GOT3 (cell line): ENCODE results near the gene ANAPC13.

ENCODE experiments used
- DNase-seq: peaks from one replicate; lab custom pipeline; 2025; ENCODE audit warnings: mixed read lengths; lab: John Stamatoyannopoulos, UW

Gene ANAPC13, protein sequence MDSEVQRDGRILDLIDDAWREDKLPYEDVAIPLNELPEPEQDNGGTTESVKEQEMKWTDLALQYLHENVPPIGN

DNA sequence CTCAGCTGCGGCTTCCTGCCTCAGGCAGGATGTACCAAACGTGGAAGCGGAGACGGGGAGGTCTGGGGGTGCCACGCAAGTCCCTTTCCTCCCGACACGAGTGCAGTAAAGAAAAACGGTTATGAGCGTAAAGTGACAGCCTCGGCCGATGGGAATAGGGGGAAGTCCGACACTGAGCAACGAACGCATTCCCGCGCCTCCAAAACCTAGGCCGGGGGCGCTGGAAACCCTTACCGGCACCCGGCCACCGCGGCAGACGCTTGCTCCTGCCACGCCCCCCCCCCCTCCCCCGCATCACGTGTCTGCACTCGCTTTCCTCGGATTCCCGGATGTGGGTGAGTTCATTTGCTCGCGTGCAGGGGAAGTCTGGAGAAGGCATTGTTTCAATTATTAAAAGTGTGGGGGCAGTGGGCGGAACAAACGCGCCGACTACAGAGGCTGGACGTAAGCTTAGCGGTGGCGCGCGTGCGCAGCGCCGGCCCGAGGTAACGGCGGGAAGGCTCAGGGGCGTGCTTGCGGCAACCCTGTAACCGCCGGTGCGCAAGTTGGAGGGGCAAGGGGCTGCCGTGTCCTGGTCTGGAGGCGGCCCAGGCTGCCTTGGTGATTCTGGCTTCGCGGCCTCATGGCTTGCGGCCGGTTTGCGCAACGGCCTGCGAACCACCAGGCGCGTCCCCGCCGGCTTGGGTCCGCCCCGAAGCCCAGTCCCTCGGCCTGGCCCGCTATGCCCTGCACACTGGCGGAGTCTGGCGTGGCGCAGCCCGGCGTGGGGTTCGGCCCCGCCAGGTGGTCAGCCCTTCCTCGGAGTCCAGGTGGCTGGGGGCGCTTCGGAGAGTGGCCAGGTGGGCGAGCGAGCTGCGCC, at the start of gene ANAPC13, which contains the start of gene CEP63:
Gene ANAPC13, minus strand, starts transcription at position 268 of the 859 bp plus-strand sequence. CDS start 3,081 bp downstream, outside the sequence.
Gene CEP63, plus strand, starts transcription at position 340 of the 859 bp plus-strand sequence. CDS start 9,264 bp downstream, outside the sequence.
- DNase-seq = peak; percentile 96

DNA sequence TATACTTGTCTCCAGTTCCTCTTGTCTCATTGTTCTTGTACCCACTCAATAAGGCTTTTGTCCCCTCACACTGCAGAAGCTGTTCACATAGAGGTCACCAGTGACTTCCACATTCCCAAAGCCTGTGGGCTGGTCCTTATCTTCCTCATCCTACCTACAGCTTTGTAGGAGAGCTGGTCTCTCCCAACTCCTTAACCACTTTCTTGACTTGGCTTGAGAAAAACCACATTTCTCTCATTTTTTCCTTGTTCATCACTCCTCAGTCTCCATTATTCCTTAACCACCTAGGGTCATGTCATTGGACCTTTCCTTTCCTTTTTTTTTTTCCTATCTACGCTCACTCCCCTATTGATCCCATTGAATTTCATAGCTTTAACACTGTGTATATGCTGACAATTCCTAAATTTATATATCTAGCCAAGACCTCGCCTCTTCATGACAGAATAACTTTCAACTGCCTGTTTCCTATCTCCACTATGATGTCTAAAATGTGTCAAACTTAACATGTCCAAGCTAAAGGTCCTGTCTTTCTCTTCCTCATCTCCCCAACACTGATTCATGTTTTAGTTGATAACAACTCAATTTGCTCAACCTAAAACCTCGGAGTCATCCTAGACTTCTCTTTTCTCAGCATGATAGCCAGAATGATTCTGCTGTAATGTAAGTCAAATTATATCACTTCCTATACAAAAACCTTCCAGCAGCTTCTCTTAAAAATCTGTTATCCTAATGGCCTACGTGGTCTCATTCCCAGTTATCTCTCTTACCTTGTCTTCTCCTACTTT, 49.6 kb upstream of the ANAPC13 start:
- DNase-seq = no peak

- DNase-seq = no peak
These were observed 47.7 kb upstream of the ANAPC13 start for GRCh38 chr3:134533493-134533892.

- no peak for DNase-seq
These were observed 41.9 kb upstream of the ANAPC13 start for GRCh38 chr3:134527538-134528186.

- no peak for DNase-seq
These were observed 41.3 kb upstream of the ANAPC13 start for GRCh38 chr3:134527037-134527436.

DNA sequence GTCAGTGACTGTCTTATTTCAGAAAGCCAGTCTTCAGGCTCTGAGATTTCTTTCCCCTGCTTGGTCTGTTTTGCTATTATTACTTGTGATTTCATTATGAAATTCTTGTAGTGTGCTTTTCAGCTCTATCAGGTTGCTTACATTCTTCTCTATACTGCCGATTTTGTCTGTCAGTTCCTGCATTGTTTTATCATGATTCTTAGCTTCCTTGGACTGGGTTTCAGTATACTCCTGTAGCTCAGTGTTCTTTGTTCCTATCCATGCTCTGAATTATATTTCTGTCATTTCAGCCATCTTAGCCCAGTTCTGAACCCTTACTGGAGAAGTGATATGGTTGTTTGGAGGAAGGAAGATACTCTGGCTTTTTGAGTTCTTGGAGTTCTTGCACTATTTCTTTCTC, 40.5 kb upstream of the ANAPC13 start:
- DNase-seq = no peak

- no peak for DNase-seq
These were observed 39.5 kb upstream of the ANAPC13 start for GRCh38 chr3:134525293-134525692.

- DNase-seq = no peak
These were observed 36.8 kb upstream of the ANAPC13 start for GRCh38 chr3:134522541-134522940.

DNA sequence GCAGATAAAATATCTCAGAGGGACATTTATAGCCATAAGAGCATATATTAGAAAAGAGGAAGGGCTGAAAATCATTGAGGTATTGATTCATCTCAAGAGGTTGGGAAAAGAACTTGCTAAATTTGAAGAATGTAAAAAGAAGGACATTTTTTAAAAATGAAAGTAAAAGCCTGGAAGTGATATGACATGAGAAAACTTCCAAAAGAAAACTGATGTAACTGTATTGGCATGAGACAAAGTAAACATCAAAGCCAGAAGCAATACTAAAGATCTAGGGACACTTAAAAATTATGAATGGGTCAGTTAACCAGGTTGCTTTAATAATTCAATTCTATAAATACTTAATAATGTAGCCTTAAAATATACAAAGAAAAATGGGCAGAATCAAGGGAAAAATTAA, 32.0 kb upstream of the ANAPC13 start:
- no peak for DNase-seq

DNA sequence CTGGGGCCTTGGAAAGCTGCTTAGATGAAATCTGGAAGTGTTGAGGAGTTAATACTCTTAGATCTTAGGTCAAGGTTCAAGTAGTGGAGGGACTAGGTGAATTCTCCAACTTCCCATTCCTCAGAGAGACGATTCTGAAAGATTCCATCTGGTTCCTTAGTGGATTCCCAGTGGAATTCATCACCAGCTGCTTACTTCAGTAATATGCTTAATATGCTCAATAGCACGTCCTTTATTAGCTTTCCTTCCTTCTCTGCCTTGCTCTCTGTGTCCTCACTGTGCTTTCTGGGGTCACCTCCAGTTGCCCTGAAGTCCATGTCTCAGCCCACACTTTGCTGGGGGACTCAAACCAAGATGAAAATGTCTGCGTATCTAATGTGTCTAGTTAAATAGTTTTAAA, 31.1 kb upstream of the ANAPC13 start:
- no peak for DNase-seq

- DNase-seq = no peak
These were observed 25.7 kb upstream of the ANAPC13 start for GRCh38 chr3:134511500-134511899.

DNA sequence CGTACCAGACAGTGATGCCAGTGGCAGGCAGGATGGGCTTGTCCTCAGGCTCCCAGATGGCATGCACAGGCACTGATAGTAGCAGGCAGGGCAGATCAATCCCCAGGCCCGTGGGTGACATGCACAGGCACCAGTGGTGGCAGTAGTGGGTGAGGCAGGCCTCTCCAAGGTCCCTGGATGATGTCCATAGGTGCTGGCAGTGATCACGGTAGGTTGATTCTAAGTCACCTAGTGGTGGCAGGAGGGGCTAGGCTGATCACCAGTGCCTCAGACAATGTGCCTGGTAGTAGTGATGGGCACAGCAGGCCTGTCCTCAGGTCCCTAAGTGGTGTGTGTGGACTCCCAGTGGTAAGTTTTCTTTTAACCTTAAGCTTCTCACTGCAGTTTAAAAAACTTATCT, 19.7 kb upstream of the ANAPC13 start:
- no peak for DNase-seq

DNA sequence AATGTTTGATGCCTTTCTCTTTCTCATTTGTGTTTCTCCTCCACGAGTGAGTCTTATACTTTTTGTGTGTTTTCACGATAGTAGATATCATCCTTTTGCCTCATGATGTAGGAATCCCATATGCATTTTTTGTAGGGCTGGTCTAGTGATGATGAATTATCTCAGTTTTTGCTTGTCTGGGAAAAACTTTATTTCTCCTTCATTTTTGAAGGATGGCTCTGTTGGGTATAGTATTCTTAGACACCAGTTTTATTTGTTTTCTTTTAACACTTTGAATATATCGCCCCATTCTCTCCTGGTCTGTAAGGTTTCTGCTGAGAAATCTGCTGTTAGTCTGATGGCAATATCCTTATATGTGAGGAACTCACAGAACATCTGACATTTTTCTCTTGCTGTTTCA, 18.3 kb upstream of the ANAPC13 start:
- no peak for DNase-seq

GRCh38 chr3:134503266-134503665, 17.5 kb upstream of the ANAPC13 start:
- DNase-seq = no peak

DNA sequence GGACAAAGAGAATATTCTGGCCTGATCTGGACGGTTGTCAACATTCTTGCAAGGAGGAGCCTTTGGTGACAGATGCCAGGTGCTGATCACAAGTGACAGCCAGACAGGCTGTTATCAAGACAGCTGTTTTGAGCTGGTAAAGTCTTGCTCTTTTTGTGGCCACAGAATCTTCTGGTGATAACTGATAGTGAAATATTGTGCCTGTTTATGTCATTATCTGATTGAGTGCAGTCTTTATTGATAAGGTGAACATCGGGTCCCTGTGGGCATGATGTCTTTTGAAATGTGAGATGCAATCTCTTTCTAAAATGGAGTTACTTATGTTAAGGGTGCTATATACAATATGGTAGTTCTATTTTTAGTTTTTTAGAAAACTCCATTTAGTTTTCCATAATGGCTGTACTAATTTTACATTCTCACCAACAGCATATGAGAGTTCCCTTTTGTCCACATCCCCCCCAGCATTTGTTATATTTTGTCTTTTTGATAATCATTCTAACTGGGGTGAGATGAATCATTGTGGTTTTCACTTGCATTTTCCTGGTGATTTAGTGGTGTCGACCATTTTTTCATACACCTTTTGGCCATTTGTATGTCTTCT, 10.8 kb upstream of the ANAPC13 start:
- DNase-seq = no peak

DNA sequence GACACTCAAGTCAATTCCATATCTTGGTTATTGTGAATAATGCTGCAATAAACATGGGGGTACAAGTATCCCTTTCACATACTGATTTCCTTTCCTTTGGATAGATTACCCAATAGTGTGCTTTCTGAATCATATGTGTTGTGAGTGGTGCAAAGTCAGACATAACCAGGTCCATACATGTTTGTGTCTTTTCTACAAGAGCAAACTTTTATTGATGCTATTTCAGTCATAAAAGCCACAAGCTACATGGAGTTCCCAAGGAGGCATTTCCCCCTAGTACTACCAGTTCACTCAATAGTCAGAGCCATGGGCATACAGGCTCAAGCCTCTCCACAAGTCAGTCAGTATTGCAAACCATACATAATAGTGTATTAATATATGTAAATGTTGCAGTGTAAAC, 10.2 kb upstream of the ANAPC13 start:
- no peak for DNase-seq

- no peak for DNase-seq
These were observed 8.7 kb upstream of the ANAPC13 start for GRCh38 chr3:134494495-134494894.

DNA sequence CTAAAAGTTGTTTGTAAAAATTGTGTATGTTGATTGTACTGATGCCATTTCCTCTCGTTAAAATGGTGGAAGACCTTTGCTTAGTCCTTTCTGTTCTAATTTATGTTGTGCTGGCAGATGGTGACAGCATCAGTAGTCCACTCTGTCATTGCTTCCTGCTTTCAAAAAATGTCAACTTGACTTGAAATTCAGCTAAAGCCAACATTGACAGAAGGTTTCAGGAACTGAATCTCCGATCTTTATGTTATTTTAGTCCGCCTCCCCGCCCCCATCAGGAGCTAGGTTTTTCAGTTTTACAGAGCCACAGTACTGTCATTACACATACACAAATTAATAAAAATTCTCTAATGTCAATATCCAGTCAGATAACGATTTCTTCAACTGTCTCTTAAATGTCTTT, 1.6 kb upstream of the ANAPC13 start:
- DNase-seq = no peak

DNA sequence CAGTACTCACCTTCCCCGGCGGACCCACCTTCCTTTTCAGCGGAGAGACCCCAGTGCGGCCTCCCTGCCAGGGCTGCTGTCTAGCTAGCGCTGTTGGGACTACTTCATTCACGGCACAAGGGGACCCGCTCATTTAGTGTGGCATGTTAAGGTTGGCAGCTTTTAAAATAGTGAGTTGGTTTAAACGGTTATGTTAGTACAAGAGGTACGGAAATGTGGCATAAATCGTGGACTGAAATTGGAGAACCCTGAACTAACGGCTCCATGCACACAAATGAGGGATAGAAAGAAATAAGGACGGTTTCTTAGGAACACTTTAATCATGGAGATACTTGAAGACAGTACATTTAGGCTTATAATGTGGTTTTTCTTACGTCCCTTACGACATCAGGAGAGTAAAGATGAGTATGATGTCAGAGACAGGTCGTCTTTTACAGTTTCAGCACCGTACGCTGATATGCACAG, 824 bp upstream of the ANAPC13 start:
- no peak for DNase-seq

DNA sequence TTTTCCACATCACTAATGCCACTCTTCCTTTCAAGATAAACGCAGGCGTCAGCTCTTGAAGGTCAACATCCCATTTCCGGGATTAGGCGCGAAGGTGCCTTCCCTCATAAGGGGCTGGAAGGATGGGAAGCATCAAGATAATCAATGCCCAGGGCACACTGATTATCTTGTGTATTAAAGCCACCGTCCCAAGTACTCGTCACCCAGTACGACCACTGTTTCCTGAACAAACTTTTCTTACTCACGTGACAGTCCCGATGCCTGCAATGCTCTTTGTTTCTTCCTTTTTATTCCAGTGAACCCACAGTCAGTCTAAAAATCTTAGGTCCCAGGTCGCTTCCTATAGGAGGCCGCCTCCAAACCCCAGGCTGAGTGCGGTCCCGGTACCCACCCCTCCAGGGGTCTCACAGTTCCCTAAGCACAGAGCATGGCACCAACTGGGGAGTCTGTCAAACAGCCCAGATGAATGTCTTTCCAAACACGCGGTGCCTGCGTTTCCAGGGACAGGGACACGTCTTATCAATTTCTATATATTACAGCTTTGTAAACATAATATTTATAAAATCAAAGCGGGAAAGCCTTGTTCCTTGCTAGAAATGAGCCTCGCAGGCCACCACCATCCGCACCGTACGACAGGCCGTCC, 589 bp downstream of the ANAPC13 start:
- no peak for DNase-seq

DNA sequence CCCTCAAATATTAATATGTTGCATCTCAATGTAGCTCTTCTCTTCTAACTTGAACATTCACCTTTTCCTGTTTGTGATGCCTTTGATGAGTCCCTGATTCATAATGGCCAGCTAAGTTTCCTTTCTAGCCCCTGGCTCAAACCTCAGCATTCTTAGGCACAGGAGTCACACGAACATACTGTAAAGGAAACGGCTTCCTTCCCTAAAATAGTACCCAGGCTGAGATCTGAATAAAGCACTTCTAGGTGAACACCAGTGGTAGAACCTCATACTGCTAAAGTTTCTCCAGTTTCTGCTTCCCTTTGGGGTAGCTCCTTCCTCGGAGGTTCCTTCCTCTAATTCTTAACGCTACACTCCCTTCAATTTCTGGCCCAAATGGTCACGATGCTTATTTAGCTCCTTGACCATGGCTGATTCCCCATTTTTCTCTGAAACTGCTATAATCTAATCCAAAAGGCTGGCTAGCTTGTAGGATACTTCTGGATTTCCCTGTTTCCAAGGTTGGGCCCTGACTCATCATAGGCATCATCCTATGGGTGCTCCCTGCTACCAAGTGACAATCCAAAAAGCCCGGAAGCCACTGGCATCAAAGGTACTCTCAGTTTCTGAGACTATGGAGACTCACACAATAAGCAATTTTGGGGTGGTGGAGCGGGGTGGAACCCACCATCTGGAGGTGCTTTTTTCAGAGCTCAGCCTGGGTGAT, 2.4 kb downstream of the ANAPC13 start:
- no peak for DNase-seq
